22Rv1 (cell line): Measurements from ENCODE around the gene STX11.

Experiments
- H3K27ac ChIP-seq: fragments of 450-650 bp; 2 replicates; pipeline ENCODE4 v1.5.1; 2017
- CTCF ChIP-seq: fragments of 450-650 bp; IDR thresholded peaks from 2 replicates; pipeline ENCODE4 v1.5.1; 2017; ENCODE audit warnings: mild to moderate bottlenecking
- ZFX ChIP-seq: fragments of 450-650 bp; IDR thresholded peaks from 2 replicates; pipeline ENCODE4 v1.6.1; 2017; ENCODE audit warnings: antibody characterized with exemption, borderline replicate concordance

The STX11 gene

DNA sequence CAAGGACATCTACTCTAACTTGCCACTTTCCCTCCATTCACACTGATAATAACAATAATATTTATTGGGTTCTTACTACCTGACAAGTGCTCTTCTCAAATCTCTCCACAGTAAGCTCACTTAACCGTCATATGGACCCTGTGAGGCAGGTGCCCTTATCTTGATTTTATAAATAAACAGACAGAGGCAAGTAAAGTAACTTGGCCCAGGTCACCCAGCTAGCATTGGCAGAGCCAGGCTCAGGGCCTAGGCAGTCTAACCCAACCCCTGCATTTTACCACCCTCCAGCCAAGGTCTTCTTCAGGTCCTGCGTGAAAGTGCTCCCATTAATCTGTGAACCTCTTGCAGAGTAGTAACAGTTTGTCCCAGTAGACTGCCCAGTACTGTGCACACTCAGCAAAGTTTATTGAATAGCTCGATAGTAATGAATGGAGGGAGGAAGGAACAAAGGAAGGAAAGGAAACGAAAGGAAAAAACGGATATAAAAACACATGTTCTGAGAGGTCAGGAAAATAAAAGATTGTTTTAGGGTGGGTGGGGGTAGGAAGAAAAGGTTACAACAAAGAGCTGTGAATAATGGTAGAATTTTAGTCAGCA, 17.0 kb upstream of the STX11 start:
- H3K27ac ChIP-seq, result no peak overlapping the region
- TF ChIP-seq ZFX, result no peak
- no peak for TF ChIP-seq CTCF

DNA sequence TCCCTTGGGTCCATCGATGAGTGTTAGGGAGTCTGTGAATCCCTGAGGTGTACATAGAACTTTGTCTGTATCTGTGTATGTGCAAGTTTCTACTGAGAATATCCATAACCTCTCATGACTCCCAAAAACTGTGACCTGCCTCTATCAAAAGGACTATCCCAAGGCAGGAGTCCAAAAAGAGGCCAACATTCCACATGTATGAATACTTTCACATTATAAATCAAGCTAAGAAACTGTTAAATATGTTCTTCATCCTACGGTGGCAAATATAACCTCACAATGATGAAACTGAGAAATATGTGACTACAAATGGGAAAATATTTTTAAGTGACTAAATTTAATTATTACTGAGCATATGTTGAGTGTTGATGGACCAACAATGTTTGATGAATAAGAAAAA, 16.1 kb upstream of the STX11 start:
- TF ChIP-seq ZFX (no peak), CTCF (no peak)
- no peak overlapping the region for H3K27ac ChIP-seq

DNA sequence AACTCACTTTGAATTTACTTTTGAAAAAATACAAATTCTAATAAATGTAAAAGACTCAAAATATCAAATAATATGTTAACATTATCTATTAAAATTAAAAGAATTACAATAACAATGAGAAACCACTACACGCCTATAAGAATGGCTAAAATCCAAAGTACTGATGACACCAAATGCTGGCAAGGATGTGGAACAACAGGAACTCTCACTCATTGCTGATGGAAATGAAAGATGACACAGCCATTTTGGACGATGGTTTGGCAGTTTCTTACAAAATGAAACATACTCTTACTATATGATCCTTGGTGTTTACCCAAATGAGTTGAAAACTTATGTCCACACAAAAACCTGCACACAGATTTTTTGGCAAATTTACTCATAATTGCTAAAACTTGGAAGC, 15.6 kb upstream of the STX11 start:
- H3K27ac ChIP-seq, result no peak overlapping the region
- TF ChIP-seq CTCF (no peak), ZFX (no peak)

GRCh38 chr6:144138542-144138941, 11.8 kb upstream of the STX11 start:
- H3K27ac ChIP-seq, result no peak overlapping the region

GRCh38 chr6:144139817-144140216, 10.5 kb upstream of the STX11 start:
- H3K27ac ChIP-seq, result no peak overlapping the region
- TF ChIP-seq ZFX (no peak), CTCF (no peak)

More at GRCh38 chr6:144138542-144138941, 11.8 kb upstream of the STX11 start:
- no peak for TF ChIP-seq ZFX
- TF ChIP-seq CTCF, result no peak

- no peak overlapping the region for H3K27ac ChIP-seq
- TF ChIP-seq CTCF, result no peak
- no peak for TF ChIP-seq ZFX
Measured at GRCh38 chr6:144140867-144141266, 9.4 kb upstream of the STX11 start.

DNA sequence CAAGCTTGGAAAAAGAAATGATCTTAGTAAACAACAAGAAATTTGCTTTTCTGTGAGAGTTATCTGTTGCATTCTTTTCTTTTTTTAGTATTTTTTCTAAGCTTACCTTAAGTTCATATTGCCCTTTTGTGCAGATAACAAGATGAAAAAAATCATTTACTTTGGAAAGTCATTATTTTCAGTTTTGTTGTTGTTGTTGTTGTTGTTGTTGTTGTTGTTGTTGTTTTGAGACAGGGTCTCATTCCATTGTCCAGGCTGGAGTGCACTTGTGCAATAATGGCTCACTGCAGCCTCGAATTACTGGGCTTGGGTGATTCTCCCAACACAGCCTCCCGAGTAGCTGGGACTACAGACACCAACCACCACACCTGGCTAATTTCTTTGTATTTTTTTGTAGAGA, 8.8 kb upstream of the STX11 start:
- no peak overlapping the region for H3K27ac ChIP-seq
- TF ChIP-seq ZFX (no peak), CTCF (no peak)
